ENCODE data around the gene GPRASP2.
"Not testable (repeated sequence)": the region's sequence is repeated elsewhere in the genome, so short reads cannot be mapped to it uniquely, and the experiment has no call there.

GPRASP2 gene

GRCh38 chrX:102712216-102712966 lies at the start of gene GPRASP2:
GPRASP2 (plus strand) TSS chrX:102712448; CDS start chrX:102714870, 2,422 bp downstream.
- peak; percentile 6 for DNase-seq

DNA sequence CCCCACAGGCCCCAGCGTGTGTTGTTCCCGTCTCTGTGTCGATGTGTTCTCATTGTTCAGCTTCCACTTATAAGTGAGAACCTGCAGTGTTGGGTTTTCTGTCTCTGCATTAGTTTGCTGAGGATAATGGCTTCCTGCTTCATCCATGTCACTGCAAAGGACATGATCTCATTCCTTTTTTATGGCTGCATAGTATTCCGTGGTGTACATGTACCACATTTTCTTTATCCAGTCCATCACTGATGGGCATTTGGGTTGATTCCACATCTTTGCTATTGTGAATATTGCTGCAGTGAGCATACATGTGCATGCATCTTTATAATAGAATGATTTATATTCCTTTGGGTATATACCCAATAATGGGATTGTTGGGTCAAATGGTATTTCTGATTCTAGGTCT lies 48.4 kb upstream of the GPRASP2 start:
- not testable (repeated sequence) for DNase-seq

- not testable (repeated sequence) for DNase-seq
Measured at GRCh38 chrX:102667034-102667433, 45.2 kb upstream of the GPRASP2 start.

- no peak for DNase-seq
Measured at GRCh38 chrX:102669526-102669925, 42.7 kb upstream of the GPRASP2 start.

- DNase-seq, result no peak
Measured at GRCh38 chrX:102672856-102673255, 39.4 kb upstream of the GPRASP2 start.

DNA sequence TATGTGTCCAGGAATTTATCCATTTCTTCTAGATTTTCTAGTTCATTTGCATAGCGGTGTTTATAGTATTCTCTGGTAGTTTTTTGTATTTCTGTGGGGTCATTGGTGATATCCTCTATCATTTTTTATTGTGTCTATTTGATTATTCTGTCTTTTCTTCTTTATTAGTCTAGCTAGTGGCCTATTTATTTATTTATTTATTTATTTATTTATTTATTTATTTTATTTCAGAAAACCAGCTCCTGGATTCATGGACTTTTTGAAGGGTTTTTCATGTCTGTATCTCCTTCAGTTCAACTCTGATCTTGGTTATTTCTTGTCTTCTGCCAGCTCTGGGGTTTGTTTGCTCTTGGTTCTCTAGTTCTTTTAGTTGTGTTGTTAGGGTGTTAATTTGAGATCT lies 34.8 kb upstream of the GPRASP2 start:
- DNase-seq, result not testable (repeated sequence)

DNA sequence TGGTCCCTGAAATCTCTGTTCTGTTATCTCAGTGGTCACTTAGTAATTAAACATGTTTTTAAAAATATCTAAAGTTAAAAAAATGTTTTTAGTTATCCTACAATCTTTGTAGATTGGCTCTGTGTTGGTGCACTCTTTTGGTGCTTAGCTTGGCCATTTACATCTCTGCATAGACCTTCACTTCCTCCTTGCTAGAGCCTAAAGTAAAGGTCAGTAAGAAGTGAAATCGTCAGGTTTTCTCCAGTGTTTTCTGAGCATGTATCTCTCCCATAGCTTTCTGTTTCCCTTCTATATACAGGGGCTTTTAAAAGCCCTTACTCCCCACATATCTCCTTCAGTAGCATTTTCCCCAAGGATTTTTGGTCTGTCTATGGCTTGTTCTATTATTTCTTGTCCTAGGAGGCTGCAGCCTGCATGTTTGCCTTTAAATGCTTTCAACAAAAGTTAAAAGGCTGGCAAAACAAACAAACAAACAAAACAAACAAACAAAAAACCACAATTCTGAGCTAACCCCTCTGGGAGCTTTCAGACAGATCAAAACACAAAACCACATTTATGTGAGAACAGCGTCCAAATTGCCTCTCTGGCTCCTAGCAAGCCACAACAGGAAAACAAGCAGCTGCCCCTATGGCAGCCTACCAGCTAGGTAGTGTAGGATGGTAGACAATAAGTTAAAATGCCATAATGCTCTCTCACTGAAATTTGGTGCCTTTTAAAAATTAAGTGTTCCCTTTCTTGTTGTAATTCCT lies 27.3 kb upstream of the GPRASP2 start:
- DNase-seq, result no peak

DNA sequence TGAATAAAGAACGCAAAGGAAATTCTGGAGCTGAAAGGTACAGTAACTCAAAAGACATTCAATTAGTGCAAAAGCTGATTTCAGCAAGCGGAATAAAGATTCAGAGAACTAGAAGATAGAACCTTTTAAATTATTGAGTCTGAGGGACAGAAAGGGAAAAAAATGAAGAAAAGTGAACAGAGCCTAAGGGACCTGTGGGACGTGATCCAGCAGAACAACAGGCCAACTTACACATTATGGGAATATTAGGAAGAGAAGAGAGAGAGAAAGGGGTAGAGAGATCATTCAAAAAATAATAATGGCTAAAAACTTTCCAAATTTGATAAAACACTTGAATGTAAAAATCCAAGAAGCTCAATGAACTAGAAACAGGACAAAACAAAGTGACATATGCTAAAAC lies 17.5 kb upstream of the GPRASP2 start:
- no peak for DNase-seq

- no peak for DNase-seq
Measured at GRCh38 chrX:102696306-102696705, 15.9 kb upstream of the GPRASP2 start.

DNA sequence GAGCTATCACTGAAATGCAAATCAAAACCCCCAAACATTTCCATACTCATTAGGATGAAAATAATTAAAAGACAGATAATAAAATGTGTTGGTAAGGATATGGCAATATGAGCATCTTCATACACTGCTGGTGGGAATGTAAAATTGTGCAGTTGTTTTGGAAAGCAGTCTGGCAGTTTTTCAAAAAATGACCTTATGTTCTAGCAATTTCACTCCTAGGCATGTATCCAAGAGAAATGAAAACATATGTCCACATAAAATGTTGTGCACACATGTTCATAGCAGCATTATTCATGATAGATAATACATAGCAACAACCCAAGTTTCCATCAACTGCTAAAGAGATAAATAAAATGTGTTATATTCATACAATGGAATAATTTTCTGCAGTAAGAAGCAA lies 14.8 kb upstream of the GPRASP2 start:
- DNase-seq, result no peak

- DNase-seq, result no peak
Measured at GRCh38 chrX:102708900-102709299, 3.3 kb upstream of the GPRASP2 start.

DNA sequence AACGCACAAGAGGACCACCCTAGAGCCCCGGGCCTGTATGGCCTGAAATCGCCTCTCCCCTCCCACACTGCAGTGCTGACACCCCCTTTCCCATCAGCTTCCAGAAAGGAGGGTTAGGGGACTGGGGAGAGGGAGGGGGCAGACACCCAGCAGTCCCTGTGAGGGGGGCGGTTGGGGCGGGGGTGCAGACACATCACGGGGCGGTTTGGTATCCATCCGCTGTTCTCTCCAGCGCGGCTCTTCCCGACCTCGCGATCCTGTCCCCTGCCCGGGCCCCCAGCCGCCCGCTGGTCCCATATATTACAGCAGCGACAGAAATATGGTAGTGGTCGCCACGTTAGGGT lies 404 bp upstream of the GPRASP2 start:
- DNase-seq, result no peak

- peak; percentile 9 for DNase-seq
Measured at GRCh38 chrX:102712981-102713625, 855 bp downstream of the GPRASP2 start.

DNA sequence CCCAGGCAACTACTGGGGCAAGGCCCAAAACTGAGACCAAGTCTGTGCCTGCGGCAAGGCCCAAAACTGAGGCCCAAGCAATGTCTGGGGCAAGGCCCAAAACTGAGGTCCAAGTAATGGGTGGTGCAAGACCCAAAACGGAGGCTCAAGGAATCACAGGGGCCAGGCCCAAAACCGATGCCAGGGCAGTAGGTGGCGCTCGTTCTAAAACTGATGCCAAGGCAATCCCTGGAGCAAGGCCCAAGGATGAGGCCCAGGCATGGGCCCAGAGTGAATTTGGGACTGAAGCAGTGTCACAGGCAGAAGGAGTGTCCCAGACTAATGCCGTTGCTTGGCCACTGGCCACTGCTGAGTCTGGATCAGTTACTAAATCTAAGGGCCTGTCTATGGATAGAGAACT lies 2.7 kb downstream of the GPRASP2 start:
- DNase-seq, result no peak

DNA sequence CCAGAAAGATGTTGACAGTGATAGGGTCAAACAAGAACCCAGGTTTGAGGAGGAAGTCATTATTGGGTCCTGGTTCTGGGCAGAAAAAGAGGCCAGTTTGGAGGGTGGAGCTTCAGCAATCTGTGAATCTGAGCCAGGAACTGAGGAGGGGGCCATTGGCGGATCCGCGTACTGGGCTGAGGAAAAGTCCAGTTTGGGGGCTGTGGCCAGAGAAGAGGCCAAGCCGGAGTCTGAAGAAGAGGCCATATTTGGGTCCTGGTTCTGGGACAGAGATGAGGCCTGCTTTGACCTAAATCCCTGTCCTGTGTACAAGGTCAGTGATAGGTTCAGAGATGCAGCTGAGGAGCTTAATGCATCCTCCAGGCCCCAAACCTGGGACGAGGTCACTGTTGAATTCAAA lies 3.7 kb downstream of the GPRASP2 start:
- no peak for DNase-seq

DNA sequence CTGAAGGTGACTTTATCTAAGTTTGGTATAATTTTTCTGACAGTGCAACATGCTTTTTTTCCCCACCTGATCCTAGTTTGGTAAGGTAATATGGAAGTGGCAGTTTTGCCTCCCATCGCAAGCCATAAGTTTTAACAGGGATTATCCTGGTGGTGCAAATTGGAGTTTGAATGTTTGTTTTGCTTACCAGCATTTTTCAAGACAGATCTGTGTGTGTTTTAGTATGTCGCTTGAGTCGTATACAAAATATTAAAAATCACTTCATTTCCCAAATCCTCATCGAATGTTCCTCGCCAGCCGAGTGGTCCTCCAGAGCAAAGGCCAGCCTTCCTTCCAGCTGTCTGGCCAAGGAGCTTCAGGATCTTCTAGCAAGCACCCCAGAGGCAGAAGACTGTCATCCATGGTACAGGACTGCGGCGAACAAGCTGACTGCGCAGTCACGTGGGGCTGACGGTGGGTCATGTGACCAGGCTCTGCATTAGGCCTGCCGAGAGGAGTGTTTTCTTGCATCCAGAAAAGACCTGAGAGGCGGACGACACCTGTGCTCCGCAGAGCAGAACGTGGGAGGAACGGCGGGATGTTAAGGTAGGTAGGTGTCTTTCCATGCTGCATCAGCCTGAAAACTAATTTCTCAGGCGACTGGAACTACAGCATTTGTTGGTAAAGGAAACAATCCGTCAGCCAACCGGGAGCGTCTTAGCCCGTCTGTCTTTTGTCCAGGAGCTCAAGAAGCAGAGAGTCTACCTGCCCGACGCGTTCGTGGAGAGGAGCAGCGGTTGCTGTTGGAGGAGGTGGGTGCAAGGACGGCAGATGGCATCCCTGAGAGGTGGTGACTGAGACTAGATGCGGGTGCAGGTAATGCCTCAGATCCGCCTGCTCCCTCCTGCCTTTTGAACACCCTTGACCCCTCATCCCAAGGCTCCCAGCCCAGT lies 8.3 kb downstream of the GPRASP2 start, which contains the start of gene GPRASP3:
Gene GPRASP3, plus strand, starts transcription at position 507 of the 932 bp plus-strand sequence. CDS start 28,253 bp downstream, outside the sequence.
- DNase-seq, result peak; percentile 69

GRCh38 chrX:102721169-102721506 lies 8.9 kb downstream of the GPRASP2 start:
- not testable (repeated sequence) for DNase-seq

- DNase-seq, result no peak
Measured at GRCh38 chrX:102723456-102723855, 11.2 kb downstream of the GPRASP2 start.

- DNase-seq, result no peak
Measured at GRCh38 chrX:102727761-102728160, 15.5 kb downstream of the GPRASP2 start.

DNA sequence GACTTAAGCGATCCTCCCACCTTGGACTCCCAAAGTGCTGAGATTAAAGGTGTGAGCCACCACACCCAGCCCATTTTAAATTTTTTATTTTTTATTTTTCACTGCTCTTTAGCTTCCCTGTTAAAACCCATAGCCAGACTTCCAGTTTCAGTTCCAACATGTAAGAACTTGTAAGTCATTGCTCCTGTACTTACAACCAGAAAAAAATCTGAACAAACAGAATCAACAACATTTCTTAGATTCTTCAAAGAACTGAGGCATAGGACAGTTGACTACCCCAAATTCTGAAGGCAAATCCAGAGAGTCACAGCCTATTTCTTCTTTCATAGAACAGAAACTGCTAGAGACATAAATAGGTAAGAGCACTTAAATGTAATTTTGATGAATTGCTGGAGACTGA lies 16.4 kb downstream of the GPRASP2 start:
- DNase-seq, result no peak

GRCh38 chrX:102739657-102740056 lies 27.4 kb downstream of the GPRASP2 start:
- DNase-seq, result no peak

DNA sequence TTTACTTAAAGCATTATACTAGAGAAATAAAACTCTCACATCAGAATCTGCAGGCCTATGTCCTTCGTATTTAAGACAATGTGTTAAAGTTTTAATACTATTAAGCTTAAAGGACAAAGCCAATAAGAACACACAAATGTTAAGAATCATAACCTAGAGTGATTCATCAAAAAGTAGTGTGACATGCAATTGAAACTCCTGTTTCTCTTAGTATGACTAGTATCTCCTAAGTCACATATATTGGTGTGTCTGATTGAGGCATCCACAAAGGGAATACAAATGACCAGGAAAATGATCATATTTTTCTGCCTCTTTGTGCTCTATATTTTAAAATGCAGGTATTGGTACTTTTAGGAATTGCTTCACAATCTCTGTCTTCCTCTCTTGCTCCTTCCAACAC lies 32.1 kb downstream of the GPRASP2 start:
- DNase-seq, result no peak

DNA sequence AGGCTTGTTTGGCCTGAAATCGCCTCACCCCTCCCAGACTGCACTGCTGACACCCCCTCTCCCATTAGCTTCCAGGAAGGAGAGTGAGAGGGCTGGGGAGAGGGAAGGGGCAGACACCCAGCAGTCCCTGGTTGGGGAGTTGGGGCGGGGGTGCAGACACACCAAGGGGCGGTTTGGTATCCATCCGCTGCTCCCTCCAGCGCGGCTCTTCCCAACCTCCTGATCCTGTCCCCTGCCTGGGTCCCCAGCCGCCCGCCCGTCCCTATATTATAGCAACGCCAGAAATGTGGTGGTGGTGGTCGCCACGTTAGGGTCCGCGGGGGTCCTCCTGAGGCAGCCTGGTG lies 33.2 kb downstream of the GPRASP2 start:
- no peak for DNase-seq
